SK-MEL-5 (cell line): Measurements from ENCODE around the gene LRG1. TPM values are rescaled to one million over a fixed set of nuclear protein-coding genes. Genes with fewer than 3 reads are reported as not detected.
A peak's percentile ranks its signal among the peaks of the same experiment; 100 is the strongest.
"Not testable (repeated sequence)": the region's sequence is repeated elsewhere in the genome, so short reads cannot be mapped to it uniquely, and the experiment has no call there.

Experiments
- DNase-seq: peaks from one replicate; pipeline ENCODE4 v3.0.0-alpha.2; 2016; ENCODE audit warnings: low read depth, low spot score
- in situ Hi-C: cut with HindIII; loops from 2 replicates; pipeline ENCODE4 v1.10.0; 2016; ENCODE audit warnings: low sequenced_read_pairs, high pct_unique_total_duplicates, low pct_unique_long_range_greater_than_20kb
- total RNA-seq: library from RNA; depleted of rRNA; stranded (reverse); fragments of >200 nt; shearing (Covaris generic); gene quantifications from 2 replicates; pipeline ENCODE4 v1.2.3, GENCODE V29; 2014

Gene LRG1
- total RNA-seq, 1 experiment from 2014 or later = 0.05 TPM

DNA sequence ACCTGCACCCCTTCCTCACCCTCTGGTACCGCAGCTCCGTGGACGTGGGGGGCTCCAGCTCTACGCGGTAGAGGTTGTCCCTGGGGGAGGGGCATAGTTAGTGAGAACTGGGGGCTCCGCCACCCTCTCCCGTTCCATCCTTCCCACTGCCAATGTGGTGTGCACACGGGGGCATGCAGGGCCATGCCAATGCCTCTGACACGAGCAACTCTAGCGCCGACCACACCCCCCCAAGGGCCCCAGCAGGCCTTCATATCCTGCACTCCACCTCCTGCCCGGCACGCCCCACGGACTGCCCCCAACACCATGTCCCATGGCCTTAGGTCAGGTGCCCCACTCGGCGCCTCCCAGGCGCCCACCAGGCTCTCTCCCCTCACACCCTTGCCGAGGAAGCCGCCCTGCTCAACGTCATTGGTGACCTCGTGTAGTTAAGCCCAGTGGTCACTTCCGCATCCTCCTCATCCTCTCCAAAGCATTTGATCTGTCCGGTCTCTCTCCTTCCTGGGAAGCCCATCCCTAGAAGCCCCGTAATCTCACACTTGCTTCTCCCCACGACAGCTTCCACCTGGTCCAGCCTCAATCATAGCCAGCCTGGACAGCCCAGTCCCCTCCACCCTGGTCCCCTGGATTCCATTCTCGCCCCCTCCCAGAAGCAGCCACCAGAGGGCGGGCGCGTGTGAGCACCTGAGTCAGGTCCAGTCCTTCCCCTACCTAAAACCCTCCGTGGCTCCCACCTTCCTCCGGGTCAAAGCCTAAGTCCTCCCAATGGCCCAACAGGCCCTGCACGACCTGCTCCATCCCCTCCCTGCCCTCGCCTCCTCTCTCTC, 17.5 kb upstream of the LRG1 start:
- in situ Hi-C loops = no loop called here
- DNase-seq = peak; percentile 38

DNA sequence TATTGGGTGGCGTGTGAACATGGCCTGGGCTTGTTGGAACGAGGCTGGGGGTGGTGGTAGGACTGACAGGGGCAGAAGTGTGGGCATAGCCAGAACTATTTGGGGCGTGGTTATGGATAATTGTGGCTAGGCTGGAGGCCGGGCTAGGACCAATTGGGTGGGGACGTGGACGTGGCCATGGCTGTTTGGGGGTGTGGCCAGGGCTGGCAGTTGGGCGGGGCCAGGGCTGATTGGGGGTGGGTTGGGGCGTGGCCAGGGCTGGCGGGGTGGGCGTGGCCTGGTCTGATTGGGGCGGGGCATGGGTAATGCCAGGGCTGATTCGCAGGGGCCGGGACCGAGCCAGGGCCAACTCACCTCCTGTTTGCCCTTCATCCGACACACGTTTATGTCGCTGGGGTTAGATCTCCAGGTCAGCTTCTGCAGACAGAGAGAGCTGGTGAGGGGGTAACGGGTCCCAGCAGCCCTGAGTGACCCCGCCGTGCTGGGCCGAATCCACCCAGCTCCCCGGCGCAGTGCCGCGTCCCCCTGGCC, 16.8 kb upstream of the LRG1 start:
- in situ Hi-C loops = no loop called here
- peak; percentile 78 for DNase-seq

DNA sequence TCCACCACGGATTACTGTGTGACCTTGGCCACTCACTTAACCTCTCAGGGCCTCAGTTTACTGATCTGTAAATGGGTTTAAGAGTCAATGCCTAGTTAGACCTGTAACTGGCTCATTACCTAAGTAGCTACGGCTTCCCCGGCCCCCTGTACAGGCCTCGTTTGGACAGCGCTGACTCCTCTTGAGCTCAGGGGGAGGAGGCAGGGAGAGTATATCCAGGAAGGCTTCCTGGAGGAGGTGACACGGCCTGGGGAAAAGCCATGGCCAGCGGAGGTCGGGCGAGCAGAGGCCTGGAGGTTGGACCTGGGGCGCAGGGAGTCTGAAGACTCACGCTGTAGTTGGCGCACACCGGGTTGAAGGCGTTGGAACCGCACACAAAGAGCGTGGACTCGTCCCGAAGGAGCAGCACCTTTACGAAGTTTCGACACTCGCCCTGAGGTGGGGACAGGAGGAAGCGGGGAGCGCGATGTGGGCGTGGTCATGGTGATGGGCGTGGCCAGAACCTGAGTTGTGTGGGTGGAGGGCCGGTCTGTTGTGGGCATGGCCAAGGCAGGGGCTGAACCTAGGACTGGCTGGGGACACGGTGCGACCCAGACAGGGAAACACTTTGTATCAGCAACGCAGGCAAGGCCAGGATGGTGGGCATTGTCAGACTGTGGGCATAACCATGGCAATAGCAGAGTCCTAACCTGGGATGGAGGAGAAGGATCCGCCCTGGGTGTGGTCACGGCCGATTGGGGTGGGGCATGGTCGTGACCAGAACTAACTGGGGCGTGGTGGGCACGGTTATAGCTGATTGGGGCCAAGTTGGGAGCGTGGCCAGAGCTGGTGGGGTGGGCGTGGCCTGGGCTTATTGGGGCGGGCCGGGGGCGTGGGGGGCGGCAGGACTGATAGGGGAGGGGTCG, 16.1 kb upstream of the LRG1 start:
- peak; percentile 52 for DNase-seq

DNA sequence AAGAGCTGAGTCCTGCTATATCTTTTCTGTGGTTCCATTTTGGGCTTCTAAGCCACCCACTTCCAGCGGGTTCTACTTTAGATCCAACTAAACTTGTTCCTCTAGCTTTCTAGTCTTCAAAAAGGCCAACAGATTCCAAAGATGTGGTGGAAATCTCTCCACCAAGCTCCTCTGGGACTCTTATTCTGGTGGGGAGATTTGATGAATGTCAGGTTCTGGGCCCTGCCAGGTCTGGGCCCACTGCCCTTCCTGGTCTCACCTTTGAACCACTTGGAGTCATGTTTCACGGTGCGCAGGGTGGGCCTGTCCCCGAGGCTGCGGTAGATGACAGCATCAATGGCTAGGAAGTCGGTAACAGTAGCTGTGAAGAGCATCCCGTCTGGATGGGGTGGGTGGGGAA, 14.9 kb upstream of the LRG1 start:
- in situ Hi-C loops = no loop called here
- DNase-seq = no peak

More for the DNA sequence above, 16.1 kb upstream of the LRG1 start:
- in situ Hi-C loops = no loop called here

DNA sequence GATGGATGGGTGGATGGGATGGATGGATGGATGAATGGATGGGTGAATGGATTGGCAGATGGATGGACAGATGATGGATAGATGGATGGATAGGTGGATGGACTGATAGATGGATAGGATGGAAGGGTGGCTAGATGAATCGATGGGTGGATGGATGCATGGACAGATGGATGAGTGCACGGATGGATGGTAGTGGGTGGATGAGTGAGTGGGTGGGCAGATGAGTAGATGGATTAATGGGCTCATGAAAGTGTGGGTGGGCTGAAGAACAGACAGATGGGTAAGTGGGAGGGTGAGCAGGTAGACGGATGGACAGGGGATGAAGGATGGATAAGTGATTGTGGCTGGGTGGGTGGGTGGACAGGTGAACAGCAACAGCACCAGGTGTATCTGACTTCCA, 13.9 kb upstream of the LRG1 start:
- in situ Hi-C loops = no loop called here

DNA sequence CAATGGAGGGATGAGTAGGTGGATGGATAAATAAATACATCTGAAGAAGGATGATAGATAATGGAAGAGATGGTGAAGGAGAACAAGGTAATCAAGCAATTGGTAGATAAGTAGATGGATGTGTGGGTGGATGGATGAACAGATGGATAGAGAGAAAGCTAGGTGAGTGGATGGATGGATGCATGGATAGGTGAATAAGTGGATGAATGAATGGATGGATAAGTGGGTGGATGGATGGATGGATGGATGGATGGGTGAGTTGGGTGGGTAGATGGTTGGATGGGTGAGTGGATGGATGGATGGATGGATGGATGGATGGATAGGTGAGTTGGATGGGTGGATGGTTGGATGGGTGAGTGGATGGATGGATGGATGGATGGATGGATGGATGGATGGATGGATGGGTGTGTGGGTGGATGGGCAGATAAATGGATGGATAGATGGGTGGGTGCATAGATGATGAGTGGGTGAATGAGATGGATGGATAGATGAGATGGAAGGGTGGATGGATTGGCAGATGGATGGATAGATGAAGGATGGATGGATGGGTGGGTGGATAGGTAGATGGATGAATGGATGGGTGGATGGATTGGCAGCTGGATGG, 13.4 kb upstream of the LRG1 start:
- no peak for DNase-seq
- in situ Hi-C loops = no loop called here

More for the DNA sequence above, 13.9 kb upstream of the LRG1 start:
- no peak for DNase-seq

DNA sequence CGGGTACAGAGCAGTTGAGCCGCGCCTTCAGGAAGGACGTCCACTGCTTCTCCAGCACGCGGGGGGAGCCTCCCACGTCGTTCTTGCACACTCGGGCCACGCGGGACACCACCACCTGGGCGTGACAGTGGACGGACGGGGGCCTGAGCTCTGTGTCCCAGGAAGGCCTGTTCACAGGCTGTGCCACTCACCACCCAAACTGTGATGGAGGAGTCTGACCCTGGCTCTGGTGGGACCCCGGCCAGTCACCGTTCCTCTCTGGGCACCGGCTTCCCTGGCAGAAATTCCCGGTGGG, 12.6 kb upstream of the LRG1 start:
- in situ Hi-C loops = no loop called here

DNA sequence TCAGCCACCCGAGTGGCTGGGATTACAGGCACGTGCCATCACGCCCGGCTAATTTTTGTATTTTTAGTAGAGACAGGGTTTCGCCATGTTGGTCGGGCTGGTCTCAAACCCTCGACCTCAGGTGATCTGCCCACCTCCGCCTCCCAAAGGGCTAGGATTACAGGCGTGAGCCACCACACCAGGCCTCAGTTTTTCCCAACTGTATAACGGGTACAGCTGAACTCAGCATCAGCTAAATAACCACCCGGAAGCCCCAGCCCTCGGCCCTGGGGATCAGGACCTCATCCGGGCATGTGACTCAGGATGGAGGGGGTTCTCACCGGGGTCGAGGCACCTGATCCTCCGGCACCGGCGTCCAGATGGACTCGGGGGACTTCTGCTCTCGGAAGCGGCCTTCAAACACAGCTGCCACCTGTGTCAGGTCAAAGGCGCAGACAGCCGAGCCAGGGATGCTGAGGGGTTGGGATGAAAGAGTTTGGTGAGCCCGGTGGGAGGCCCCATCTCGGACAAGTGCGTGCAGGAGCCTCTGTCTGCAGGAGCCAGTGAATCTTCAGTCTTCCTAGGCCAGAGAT, 10.7 kb upstream of the LRG1 start:
- in situ Hi-C loops = no loop called here
- DNase-seq = no peak

More for the DNA sequence above, 12.6 kb upstream of the LRG1 start:
- DNase-seq = no peak

DNA sequence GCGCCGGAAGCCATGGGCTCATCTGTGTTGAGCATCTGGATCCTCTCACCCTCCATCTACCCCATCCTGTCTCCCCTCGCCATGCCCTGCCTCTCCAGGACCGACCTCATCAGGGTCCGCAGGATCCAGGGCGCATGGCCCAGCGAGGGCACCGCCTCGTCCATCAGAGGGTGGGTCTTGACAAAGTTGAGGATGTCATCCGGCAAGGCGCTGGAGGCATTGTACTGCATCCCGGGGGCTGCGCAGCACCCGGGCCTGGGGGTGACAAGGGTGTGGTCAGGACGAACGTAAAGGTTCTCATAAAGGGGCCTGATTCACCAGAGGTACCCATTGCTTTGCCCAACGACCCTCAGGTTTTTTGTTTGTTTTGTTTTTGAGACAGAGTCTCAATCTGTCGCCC, 10.2 kb upstream of the LRG1 start:
- in situ Hi-C loops = no loop called here
- DNase-seq = no peak

DNA sequence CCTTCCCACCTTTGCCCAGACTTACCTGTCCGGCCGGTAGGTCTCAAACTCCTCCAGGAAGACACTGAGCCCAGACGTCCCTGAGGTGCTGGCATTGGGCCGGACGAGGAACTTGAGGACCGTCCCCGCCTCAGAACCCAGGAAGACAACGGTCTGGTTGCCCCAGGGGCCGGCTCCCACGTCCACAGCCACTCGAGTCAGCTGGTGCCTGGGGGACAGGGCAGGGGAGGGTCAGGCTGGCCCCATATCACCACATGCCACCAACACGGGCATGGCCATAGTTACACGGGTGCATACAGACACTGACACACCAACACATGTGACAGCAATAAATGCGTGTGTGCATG, 8.4 kb upstream of the LRG1 start:
- DNase-seq = no peak
- in situ Hi-C loops = no loop called here

DNA sequence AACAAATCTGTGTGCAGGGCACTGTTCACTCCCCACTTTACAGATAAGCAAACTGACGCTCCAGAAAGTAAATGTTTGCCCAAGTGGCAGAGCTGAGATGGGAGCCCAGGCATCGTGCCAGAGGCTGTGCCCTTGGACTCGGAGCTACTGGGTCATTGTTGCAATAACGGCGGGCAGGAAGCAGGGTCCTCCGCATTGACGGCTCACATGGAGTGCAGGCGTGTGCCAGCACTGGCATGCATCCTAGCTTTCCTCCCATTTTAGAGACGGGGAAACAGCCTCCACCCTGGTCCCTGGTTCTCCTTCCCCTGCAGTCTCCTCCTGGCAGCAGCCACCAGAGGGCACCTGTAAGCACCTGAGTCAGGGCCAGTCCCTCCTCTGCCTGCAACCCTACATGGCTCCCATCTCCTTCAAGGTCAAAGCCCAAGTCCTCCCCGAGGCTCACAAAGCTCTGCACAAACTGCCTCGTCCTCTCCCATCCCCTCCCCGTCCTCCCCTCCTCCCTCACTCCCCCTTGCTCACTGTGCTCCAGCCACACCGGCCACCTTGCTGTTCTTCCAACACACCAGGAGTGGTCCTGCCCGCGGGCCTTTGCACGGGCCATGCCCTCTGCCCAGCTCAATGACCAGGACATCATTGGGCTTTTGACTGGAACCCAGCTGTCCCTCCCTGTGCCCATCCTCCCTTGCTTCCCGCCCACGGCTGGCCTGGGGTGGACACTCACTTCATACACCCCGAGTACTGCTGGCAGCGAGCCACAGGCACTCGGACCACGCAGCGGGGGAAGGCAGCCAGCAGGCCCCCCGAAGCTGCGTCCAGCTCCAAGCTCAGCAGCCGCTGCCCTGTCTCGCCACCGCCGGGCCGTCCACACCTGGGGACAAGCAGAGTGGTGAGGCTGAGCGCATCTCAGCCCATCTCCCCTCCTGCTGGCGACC, 7.7 kb upstream of the LRG1 start:
- DNase-seq = peak; percentile 28
- in situ Hi-C loops = no loop called here

DNA sequence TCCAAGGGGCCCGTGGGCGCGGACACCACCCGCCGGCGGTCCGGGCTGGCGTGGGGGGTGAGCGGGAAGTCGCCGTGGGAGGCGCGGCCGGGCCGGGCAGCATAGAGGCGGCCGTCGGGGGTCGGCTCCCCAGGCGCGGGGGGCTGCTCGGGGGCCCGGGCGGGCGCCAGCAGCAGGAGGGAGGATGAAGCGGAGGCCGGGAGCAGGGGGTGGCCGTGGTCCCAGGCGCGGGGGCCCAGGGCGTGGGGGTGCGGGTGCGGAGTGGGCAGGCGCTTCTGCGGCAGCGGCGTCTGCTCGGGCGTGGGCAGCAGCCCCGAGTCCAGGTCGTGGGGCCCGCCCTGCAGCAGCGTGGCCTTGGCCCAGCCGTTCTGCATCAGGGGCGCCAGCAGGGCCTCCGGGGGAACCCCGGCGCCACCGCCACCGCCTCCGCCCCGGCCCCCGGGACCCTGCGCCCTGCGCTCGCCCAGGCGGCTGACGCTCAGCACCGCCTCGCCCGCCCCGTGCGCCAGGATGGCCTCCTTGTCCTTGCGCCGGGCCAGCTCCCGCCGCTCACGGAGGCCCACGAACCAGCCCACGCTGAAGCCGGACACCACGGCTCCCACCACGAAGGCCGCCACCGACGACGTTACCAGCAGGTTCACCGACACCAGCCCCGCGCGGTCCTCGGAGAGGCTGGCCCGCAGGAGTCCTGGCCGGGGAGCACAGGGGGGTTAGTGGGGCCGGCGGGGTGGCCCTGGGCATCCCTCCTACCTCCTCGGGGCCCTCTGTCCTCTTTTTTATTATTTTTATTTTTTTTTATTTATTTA, 4.2 kb upstream of the LRG1 start:
- in situ Hi-C loops = no loop called here
- DNase-seq = no peak

DNA sequence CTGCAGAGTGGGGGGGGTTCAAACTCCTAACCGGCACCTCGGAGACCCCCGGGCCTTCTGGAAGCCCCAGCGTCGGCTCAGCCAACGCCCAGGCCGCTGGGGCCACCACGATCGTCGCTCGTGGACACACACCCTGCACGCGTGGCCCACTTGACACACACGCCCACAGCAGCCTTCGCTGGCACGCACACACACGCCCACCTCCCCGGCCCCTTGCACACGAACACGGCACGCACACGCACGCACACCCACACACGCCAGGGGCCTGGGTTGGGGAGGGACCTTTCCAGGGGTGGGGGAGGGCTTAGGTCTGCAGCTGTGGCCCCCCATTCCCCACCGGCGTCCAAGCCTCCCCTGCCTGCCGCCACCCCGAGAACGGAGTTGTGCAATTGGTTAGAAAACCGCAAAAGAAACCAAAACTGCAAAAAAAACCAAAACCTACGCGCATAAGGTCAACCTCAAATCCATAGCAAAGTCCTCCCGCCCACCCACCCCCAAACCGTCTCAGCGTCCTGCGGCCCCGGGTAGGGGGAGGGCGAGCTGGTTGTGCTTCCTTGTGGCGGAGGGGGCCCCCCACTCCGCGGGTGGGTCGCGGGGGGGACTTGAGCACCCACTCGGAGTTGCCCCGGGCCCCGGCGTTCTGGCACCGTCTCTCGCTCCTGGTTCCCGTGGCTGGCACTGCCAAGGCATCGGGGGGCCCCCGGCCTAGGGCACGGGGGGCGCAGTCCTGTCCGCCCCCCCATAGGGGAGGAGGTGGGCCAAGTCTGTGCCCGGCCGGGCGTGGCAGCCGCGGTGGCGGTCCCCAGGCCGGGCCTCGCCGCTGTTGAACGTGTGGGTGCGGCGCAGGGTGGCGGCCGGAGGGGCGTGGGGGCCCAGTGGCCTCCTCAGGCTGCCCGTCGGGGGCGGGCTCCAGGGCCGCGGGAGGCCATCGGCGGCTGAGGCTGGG, 3.3 kb upstream of the LRG1 start:
- in situ Hi-C loops = no loop called here
- no peak for DNase-seq

DNA sequence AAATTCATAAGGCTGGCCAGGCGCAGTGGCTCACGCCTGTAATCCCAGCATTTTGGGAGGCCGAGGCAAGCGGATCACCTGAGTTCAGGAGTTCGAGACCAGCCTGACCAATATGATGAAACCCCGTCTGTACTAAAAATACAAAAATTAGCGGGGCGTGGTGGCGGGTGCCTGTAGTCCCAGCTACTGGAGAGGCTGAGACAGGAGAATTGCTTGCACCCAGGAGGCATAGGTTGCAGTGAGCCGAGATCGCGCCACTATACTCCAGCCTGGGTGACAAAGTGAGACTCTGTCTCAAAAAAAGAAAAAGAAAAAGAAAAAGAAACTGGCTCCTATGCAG, 1.9 kb upstream of the LRG1 start:
- DNase-seq, in situ Hi-C loops: not testable (repeated sequence)

DNA sequence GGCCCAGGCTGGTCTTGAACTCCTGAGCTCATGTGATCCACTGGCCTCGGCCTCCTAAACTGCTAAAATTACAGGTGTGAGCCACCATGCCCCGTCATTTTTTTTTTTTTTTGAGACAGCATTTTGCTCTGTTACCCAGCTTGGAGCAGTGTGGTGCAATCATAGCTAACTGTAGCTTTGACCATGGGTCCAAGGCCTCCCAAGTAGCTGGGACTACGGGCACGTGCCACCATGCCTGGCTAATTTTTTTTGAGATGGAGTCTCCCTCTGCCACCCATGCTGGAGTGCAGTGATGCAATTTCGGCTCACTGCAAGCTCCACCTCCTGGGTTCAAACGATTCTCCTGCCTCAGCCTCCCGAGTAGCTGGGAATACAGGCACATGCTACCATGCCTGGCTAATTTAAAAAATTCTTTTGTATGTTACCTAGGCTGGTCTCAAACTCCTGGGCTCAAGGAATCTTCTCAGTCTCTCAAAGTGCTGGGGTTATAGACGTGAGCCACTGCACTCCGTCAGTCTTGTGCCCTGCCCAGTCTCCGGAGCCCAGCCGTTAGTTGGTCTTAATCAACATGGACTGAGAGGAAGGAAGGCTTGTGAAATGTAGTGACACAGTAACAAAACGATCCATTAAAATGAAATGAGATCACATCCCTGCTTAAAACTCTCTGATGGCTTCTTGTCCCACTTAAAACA, 1.4 kb upstream of the LRG1 start:
- in situ Hi-C loops = no loop called here
- no peak for DNase-seq
